ENCODE data around the gene ZNF440. TPM values are rescaled to one million over a fixed set of nuclear protein-coding genes. Genes with fewer than 3 reads are reported as not detected.
"Not testable (repeated sequence)": the region's sequence is repeated elsewhere in the genome, so short reads cannot be mapped to it uniquely, and the experiment has no call there.

Gene ZNF440
- total and polyA plus RNA-seq, 2 experiments from 2014 or later, result 5.7 to 15.5 TPM

DNA sequence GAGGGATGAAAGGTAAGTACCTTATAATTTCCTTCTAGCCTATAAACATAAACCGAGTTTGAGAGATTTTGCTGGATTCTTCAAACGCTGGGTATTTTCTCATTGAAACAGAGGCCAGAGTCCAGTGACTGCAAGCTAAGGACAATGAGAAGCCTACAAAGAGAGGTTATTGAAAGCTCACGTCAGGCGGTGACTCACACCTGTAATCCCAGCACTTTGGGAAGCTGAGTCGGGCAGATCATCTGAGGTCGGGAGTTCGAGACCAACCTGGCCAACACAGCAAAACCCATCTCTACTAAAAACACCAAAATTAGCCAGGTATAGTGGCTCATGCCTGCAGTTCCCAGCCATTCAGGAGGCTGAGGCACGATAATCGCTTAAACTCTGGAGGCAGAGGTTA lies 58.6 kb downstream of the ZNF440 start:
- Histone ChIP-seq H3K4me1 (ENCODE audit: low read depth) (no peaks in the 10 kb centered on the region), H3K36me3 (no peaks in the 10 kb centered on the region), H3K4me3 (no peak overlapping the region), H3K9me3 (ENCODE audit: low read depth) (no peaks in the 10 kb centered on the region), H3K27ac (no peak overlapping the region), H3K27me3 (no peaks in the 10 kb centered on the region)
- TF ChIP-seq, protein P1, sequence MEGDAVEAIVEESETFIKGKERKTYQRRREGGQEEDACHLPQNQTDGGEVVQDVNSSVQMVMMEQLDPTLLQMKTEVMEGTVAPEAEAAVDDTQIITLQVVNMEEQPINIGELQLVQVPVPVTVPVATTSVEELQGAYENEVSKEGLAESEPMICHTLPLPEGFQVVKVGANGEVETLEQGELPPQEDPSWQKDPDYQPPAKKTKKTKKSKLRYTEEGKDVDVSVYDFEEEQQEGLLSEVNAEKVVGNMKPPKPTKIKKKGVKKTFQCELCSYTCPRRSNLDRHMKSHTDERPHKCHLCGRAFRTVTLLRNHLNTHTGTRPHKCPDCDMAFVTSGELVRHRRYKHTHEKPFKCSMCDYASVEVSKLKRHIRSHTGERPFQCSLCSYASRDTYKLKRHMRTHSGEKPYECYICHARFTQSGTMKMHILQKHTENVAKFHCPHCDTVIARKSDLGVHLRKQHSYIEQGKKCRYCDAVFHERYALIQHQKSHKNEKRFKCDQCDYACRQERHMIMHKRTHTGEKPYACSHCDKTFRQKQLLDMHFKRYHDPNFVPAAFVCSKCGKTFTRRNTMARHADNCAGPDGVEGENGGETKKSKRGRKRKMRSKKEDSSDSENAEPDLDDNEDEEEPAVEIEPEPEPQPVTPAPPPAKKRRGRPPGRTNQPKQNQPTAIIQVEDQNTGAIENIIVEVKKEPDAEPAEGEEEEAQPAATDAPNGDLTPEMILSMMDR (IDR thresholded peaks at IDR 0.05; ENCODE audit: low read depth, low read length), result no peak
- DNase-seq (ENCODE audit: low read depth in 1 of 2, low spot score in 1 of 2), result no peak

DNA sequence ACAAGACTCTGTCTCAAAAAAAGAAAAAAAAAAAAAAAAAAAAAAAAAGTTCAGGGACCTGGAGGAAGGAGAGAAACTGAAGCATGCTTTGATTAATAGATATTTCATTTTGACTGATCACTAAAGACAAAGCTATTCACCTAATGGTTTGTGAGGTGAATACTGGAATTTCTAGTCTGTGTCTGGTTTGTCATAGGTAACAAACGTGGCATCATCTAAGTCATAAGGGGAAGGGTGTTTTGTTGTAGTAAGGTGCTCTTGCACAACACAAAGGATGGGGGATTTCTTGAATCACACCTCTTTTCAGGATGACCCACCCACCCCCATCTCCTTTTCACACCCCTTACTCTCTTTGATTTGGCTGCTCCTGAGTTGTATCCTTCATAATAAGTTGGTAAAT lies 59.7 kb downstream of the ZNF440 start:
- Histone ChIP-seq H3K27ac (no peak overlapping the region), H3K36me3 (no peaks in the 10 kb centered on the region), H3K27me3 (no peaks in the 10 kb centered on the region), H3K4me1 (ENCODE audit: low read depth) (no peaks in the 10 kb centered on the region), H3K9me3 (ENCODE audit: low read depth) (no peaks in the 10 kb centered on the region), H3K4me3 (no peak overlapping the region)
- TF ChIP-seq, protein P1 (IDR thresholded peaks at IDR 0.05; ENCODE audit: low read depth, low read length), result no peak
- no peak for DNase-seq (ENCODE audit: low read depth in 1 of 2, low spot score in 1 of 2)

DNA sequence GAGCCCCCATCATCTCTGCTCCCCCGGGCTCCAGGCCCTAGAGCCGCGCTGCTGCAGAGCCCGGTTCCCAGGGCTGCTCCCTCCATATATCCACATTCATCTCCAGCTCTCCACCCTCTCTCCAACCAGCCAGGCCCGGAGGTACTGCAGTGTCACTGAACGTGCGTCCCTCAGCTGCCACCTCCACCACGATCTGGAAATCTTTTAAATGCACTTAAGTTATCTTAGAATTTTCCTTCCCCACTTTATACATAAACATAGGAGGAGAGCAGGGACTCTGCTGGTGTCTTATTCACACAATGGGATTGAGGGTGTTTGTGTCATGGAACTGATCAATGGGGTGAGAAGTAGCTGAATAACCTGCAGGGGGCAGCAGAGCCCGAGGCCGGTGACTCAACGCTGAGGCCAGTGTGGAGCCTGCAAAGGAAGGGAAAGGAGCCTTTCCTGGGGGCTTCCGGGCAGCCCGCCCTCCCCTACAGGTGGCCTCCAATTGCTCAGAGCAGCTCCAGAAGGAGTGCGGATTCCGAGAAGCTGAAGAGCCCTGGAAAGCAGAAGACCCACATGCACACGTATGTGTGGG lies 65.7 kb downstream of the ZNF440 start:
- DNase-seq (ENCODE audit: low read depth in 1 of 2, low spot score in 1 of 2), result peak; percentile 21 to 30
- TF ChIP-seq, protein P1 (IDR thresholded peaks at IDR 0.05; ENCODE audit: low read depth, low read length), result peak; percentile 34
- H3K27ac ChIP-seq; H3K4me3 ChIP-seq; H3K27me3 ChIP-seq; H3K9me3 ChIP-seq (ENCODE audit: low read depth); H3K36me3 ChIP-seq; H3K4me1 ChIP-seq (ENCODE audit: low read depth): not testable (repeated sequence)

DNA sequence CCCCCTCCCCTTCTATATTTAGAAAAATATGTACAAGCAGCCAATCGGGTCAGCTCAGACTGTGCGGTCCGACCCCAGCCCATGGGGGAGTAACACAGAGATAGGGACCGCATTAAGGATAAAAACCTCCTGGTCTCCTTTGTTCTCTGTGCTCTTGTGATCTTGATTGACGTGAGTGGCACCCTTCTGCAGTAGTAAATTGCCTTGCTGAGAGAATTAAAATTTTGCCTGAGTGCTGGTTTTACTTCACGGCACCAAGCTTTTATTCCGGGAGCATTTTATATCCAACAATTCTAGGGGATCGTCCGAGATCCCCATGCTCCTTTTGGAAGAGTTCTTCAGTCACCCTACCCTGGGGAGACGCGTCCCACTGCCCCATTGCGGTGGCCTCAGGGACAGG lies 66.5 kb downstream of the ZNF440 start:
- TF ChIP-seq, protein P1 (IDR thresholded peaks at IDR 0.05; ENCODE audit: low read depth, low read length), result no peak
- Histone ChIP-seq H3K27ac (no peak overlapping the region), H3K4me3 (no peak overlapping the region), H3K4me1 (ENCODE audit: low read depth) (no peaks in the 10 kb centered on the region), H3K9me3 (ENCODE audit: low read depth) (no peaks in the 10 kb centered on the region), H3K36me3 (no peaks in the 10 kb centered on the region), H3K27me3 (no peaks in the 10 kb centered on the region)
- no peak for DNase-seq (ENCODE audit: low read depth in 1 of 2, low spot score in 1 of 2)

DNA sequence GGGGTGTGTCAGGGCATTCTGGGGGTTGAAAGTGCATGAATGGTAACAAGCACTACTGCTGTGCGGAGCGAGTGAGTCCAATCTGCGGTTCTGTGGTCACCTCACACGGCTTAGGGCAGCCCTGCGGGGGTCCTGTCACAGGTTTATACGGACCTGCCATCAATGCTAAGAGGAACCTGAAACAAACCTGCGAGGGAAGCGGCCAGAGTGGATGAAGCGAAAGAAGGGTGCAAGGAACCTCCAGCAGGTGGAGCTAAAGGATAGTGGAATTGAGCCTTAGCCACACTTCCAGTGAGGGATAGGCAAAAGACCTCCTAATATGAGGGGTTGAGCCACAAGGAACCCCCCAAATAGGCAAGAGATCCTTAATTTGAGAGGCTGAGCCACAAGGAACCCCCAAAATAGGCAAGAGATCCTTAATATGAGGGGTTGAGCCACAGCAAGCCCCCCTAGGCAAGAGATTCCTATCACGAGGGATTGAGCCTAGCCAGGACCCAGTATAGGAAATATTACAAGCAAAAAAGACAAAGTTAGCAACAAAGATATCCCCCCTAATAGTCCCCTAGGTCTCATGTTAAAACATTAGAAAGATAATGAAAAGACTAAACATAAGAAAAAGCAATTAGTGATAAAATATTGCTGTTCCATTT lies 67.2 kb downstream of the ZNF440 start:
- Histone ChIP-seq H3K4me3 (no peak overlapping the region), H3K27ac (no peak overlapping the region), H3K27me3 (no peaks in the 10 kb centered on the region), H3K9me3 (ENCODE audit: low read depth) (no peaks in the 10 kb centered on the region), H3K4me1 (ENCODE audit: low read depth) (no peaks in the 10 kb centered on the region), H3K36me3 (no peaks in the 10 kb centered on the region)
- DNase-seq (ENCODE audit: low read depth in 1 of 2, low spot score in 1 of 2), result peak; percentile 71 to 82
- TF ChIP-seq, protein P1 (IDR thresholded peaks at IDR 0.05; ENCODE audit: low read depth, low read length), result peak; percentile 80

Measured in cardiac muscle cell (in vitro differentiated cells and primary cell).